ENCODE measurements around the gene FAM241B.

DNA sequence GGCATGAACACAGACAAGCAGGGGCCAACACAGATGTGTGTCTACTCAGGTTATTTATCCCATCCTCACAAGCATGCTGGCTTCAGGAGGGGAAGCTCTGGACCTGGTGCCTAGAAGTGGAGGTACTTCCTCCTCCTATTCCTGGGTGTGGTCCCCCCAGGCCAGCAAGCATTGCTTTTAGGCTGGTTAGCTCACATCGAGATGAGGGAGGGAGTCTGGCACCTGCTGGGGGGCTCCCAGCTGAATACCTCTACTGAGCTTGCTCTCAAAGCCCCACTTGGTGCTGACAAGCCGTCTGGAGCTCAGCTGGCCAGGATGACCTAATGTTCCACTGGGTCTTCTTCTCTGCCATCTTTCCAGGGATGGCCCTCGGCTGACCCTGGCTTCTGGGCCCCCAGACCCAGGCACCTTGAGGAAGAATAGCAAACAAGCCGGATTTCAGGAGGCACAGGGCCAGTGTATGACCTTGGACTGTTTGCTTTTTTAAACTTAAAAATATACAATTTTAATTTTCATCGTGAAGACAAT is 26.8 kb downstream of the FAM241B start:
- TF ChIP-seq, protein P1, sequence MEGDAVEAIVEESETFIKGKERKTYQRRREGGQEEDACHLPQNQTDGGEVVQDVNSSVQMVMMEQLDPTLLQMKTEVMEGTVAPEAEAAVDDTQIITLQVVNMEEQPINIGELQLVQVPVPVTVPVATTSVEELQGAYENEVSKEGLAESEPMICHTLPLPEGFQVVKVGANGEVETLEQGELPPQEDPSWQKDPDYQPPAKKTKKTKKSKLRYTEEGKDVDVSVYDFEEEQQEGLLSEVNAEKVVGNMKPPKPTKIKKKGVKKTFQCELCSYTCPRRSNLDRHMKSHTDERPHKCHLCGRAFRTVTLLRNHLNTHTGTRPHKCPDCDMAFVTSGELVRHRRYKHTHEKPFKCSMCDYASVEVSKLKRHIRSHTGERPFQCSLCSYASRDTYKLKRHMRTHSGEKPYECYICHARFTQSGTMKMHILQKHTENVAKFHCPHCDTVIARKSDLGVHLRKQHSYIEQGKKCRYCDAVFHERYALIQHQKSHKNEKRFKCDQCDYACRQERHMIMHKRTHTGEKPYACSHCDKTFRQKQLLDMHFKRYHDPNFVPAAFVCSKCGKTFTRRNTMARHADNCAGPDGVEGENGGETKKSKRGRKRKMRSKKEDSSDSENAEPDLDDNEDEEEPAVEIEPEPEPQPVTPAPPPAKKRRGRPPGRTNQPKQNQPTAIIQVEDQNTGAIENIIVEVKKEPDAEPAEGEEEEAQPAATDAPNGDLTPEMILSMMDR (IDR thresholded peaks at IDR 0.05), result no peak
- no peak for TF ChIP-seq POLR2A (IDR thresholded peaks at IDR 0.05)

Data from vagina (tissue), 2 donors.